WTC11 (cell line): ENCODE data around the gene ASB2. TPM values are rescaled to one million over a fixed set of nuclear protein-coding genes. Genes with fewer than 3 reads are reported as not detected.

ENCODE experiments used
- ATAC-seq: fragments of 200-7000 bp; cut with Tn5 transposase; 2 replicates; pipeline ENCODE4 v1.10.0; 2021; ENCODE audit warnings: mild to moderate bottlenecking, moderate library complexity
- CTCF ChIA-PET: fragments of 300-600 bp; sonication (Branson Sonifier 250); formaldehyde crosslinking; loops from one replicate; lab custom pipeline; 2021; ENCODE audit warnings: antibody characterized with exemption; lab: Charles Lee
- POLR2A ChIA-PET: fragments of 350-600 bp; sonication (Branson Sonifier 250); formaldehyde crosslinking; loops from one replicate; lab custom pipeline; 2021; ENCODE audit warnings: antibody characterized with exemption; lab: Charles Lee
- DNase-seq: peaks from one replicate; pipeline ENCODE4 v3.0.0; 2021; ENCODE audit warnings: low spot score
- H3K27ac Mint-ChIP-seq: 2 replicates; pipeline ENCODE4 v1.8.0; 2021; ENCODE audit warnings: mixed read lengths
- H3K27me3 Mint-ChIP-seq: 2 replicates; pipeline ENCODE4 v1.8.0; 2021; ENCODE audit warnings: low read depth, mild to moderate bottlenecking, moderate library complexity, mixed read lengths
- H3K36me3 Mint-ChIP-seq: 2 replicates; pipeline ENCODE4 v1.8.0; 2021; ENCODE audit warnings: mixed read lengths
- H3K4me1 Mint-ChIP-seq: 2 replicates; pipeline ENCODE4 v1.8.0; 2022; ENCODE audit warnings: mixed read lengths
- H3K4me3 Mint-ChIP-seq: 2 replicates; pipeline ENCODE4 v1.8.0; 2021; ENCODE audit warnings: mild to moderate bottlenecking, moderate library complexity, mixed read lengths
- H3K9me3 Mint-ChIP-seq: 2 replicates; pipeline ENCODE4 v1.8.0; 2021; ENCODE audit warnings: mixed read lengths
- ATF2 ChIP-seq: sonication (generic); formaldehyde crosslinking; IDR thresholded peaks from 2 replicates; pipeline ENCODE4 v1.8.1; 2022; ENCODE audit warnings: low read depth, missing genetic modification reagents, borderline replicate concordance
- CDX4 ChIP-seq: fragments of 250-450 bp; sonication (Bioruptor Pico); IDR thresholded peaks from 2 replicates; pipeline ENCODE4 v1.9.0; 2021; ENCODE audit warnings: moderate library complexity, mild to moderate bottlenecking, inconsistent platforms, borderline replicate concordance
- CTCF ChIP-seq: fragments of 200-600 bp; IDR thresholded peaks from 2 replicates; pipeline ENCODE4 v1.8.0; 2022; ENCODE audit warnings: antibody characterized with exemption
- E2F4 ChIP-seq: sonication (generic); formaldehyde crosslinking; IDR thresholded peaks from 2 replicates; pipeline ENCODE4 v1.8.1; 2022; ENCODE audit warnings: low read depth, mild to moderate bottlenecking, moderate library complexity, missing genetic modification reagents, borderline replicate concordance
- FOXJ3 ChIP-seq: sonication (generic); formaldehyde crosslinking; IDR thresholded peaks from 2 replicates; pipeline ENCODE4 v1.9.0; 2021; ENCODE audit warnings: missing genetic modification reagents, mild to moderate bottlenecking, borderline replicate concordance
- GABPB1 ChIP-seq: sonication (generic); formaldehyde crosslinking; IDR thresholded peaks from 2 replicates; pipeline ENCODE4 v1.8.1; 2023; ENCODE audit warnings: mild to moderate bottlenecking, missing genetic modification reagents
- GRHL2 ChIP-seq: fragments of 250-450 bp; sonication (Bioruptor Pico); IDR thresholded peaks from 2 replicates; pipeline ENCODE4 v1.8.0; 2022; ENCODE audit warnings: mild to moderate bottlenecking, moderate library complexity; ENCODE audit not compliant: insufficient replicate concordance, severe bottlenecking
- GTF2I ChIP-seq: fragments of 250-450 bp; sonication (Bioruptor Pico); conservative IDR thresholded peaks from 2 replicates; pipeline ENCODE4 v1.4.0; 2021; ENCODE audit warnings: mild to moderate bottlenecking
- HMGXB4 ChIP-seq: sonication (generic); formaldehyde crosslinking; IDR thresholded peaks from 2 replicates; pipeline ENCODE4 v1.8.1; 2023; ENCODE audit warnings: mild to moderate bottlenecking, moderate library complexity, missing genetic modification reagents
- IRF2 ChIP-seq: sonication (generic); formaldehyde crosslinking; IDR thresholded peaks from 2 replicates; pipeline ENCODE4 v1.8.0; 2022; ENCODE audit warnings: low read depth, missing genetic modification reagents, borderline replicate concordance
- MAX ChIP-seq: sonication (generic); formaldehyde crosslinking; IDR thresholded peaks from 2 replicates; pipeline ENCODE4 v1.8.0; 2022; ENCODE audit warnings: mild to moderate bottlenecking, missing genetic modification reagents
- MYBL2 ChIP-seq: sonication (generic); formaldehyde crosslinking; IDR thresholded peaks from 2 replicates; pipeline ENCODE4 v1.8.1; 2023; ENCODE audit warnings: mild to moderate bottlenecking, moderate library complexity, missing genetic modification reagents
- NFATC4 ChIP-seq: fragments of 250-450 bp; sonication (Bioruptor Pico); IDR thresholded peaks from 2 replicates; pipeline ENCODE4 v1.9.0; 2021; ENCODE audit warnings: mild to moderate bottlenecking
- NFE2L1 ChIP-seq: sonication (generic); formaldehyde crosslinking; IDR thresholded peaks from 2 replicates; pipeline ENCODE4 v1.8.1; 2023; ENCODE audit warnings: missing genetic modification reagents
- USF2 ChIP-seq: sonication (generic); formaldehyde crosslinking; IDR thresholded peaks from 2 replicates; pipeline ENCODE4 v1.8.1; 2023; ENCODE audit warnings: mild to moderate bottlenecking, missing genetic modification reagents, moderate library complexity
- ZNF121 ChIP-seq: sonication (generic); formaldehyde crosslinking; IDR thresholded peaks from 2 replicates; pipeline ENCODE4 v1.8.0; 2023; ENCODE audit warnings: missing genetic modification reagents
- ZNF138 ChIP-seq: sonication (generic); formaldehyde crosslinking; conservative IDR thresholded peaks from 2 replicates; pipeline ENCODE4 v1.8.1; 2022; ENCODE audit warnings: mild to moderate bottlenecking, moderate library complexity, missing genetic modification reagents
- total RNA-seq: library from RNA; stranded (reverse); gene quantifications from 3 replicates; pipeline ENCODE4 v1.2.3, GENCODE V29; 2021

The ASB2 gene
- total RNA-seq, 1 experiment from 2014 or later = 0.37 TPM

GRCh38 chr14:93895023-93895604 lies 81.3 kb downstream of the ASB2 start (continued):
- TF ChIP-seq MYBL2 = no peak
- no peak for TF ChIP-seq USF2 (CRISPR knock-in tag)
- TF ChIP-seq MAX (CRISPR knock-in tag) = 0 out of 2 replicates have a peak, but pooled peaks have one; percentile 29
- no peak for TF ChIP-seq NFATC4
- no peak for TF ChIP-seq FOXJ3 (CRISPR knock-in tag)
- 0 out of 2 replicates have a peak, but pooled peaks have one; percentile 12 for TF ChIP-seq GTF2I
- TF ChIP-seq, all 79 proteins: peak for 3

- Mint-ChIP-seq H3K27ac (no peak overlapping the region), H3K36me3 (no peaks in the 10 kb centered on the region), H3K27me3 (peaks cover 3% of the 10 kb centered on the region), H3K4me1 (peaks cover 43% of the 10 kb centered on the region), H3K4me3 (peak overlapping the region; percentile 35), H3K9me3 (no peaks in the 10 kb centered on the region)
- peak; percentile 61 for ATAC-seq
- peak; percentile 54 for DNase-seq
- TF ChIP-seq E2F4 (no peak), IRF2 (CRISPR knock-in tag) (no peak), ZNF138 (CRISPR knock-in tag) (no peak)
- ChIA-PET POLR2A (interaction anchor here (0.6 kb wide), 1 partner anchor 738 kb away, joined by 5 read pairs; no protein-coding TSS in a partner anchor), CTCF (interaction anchor here (0.6 to 3.4 kb wide), 14 partner anchors 10 to 239 kb away, joined by 3 to 63 read pairs (median 4); no protein-coding TSS in a partner anchor)
Observed at GRCh38 chr14:93893661-93894261, 82.6 kb downstream of the ASB2 start.

GRCh38 chr14:93892923-93893558 lies 83.3 kb downstream of the ASB2 start:
- DNase-seq = peak; percentile 93
- Mint-ChIP-seq H3K9me3 (no peaks in the 10 kb centered on the region), H3K4me1 (peaks cover 43% of the 10 kb centered on the region), H3K27me3 (peaks cover 3% of the 10 kb centered on the region), H3K4me3 (no peak overlapping the region), H3K27ac (no peak overlapping the region), H3K36me3 (no peaks in the 10 kb centered on the region)
- POLR2A ChIA-PET = interaction anchor here (0.6 kb wide), 1 partner anchor 737 kb away, joined by 5 read pairs; no protein-coding TSS in a partner anchor
- CTCF ChIA-PET = interaction anchor here (0.7 to 3.4 kb wide), 11 partner anchors 9 to 238 kb away, joined by 3 to 63 read pairs (median 4); no protein-coding TSS in a partner anchor
- TF ChIP-seq HMGXB4 (CRISPR knock-in tag) (peak; percentile 20; the same call in 1 of the 2 replicates), NFE2L1 (CRISPR knock-in tag) (no peak), CTCF (peak; percentile 100)
- peak; percentile 68 for ATAC-seq

- Mint-ChIP-seq H3K4me1 (peaks cover 43% of the 10 kb centered on the region), H3K27ac (no peak overlapping the region), H3K4me3 (no peak overlapping the region), H3K36me3 (no peaks in the 10 kb centered on the region), H3K27me3 (peaks cover 3% of the 10 kb centered on the region), H3K9me3 (no peaks in the 10 kb centered on the region)
- POLR2A ChIA-PET = no interaction called here
- TF ChIP-seq ATF2 (CRISPR knock-in tag) = no peak
- TF ChIP-seq GABPB1 (CRISPR knock-in tag) = no peak
- peak; percentile 69; the same call in 1 of the 2 replicates for TF ChIP-seq ZNF121 (CRISPR knock-in tag)
- TF ChIP-seq GRHL2 = no peak
- no peak for TF ChIP-seq CDX4 (CRISPR knock-in tag)
- CTCF ChIA-PET = interaction anchor here (0.8 to 1.7 kb wide), 4 partner anchors 11 to 244 kb away, joined by 3 to 4 read pairs (median 4); no protein-coding TSS in a partner anchor
- ATAC-seq = no peak
- DNase-seq = no peak
Observed at GRCh38 chr14:93892505-93892839, 83.9 kb downstream of the ASB2 start.
